HCT116 (cell line): ENCODE measurements around the gene SP9. TPM values are rescaled to one million over a fixed set of nuclear protein-coding genes. Genes with fewer than 3 reads are reported as not detected.

Experiments used
- ATAC-seq: fragments of 200-7000 bp; cut with Tn5 transposase; 2 replicates; pipeline ENCODE4 v1.9.1; 2020; ENCODE audit warnings: mild to moderate bottlenecking, moderate library complexity
- BruUV-seq: library from RNA; stranded (reverse); fragments of 400-500 nt; replicated peaks from 2 replicates; lab custom pipeline; 2021; lab: Mats Ljungman, UMichigan
- CTCF ChIA-PET: fragments of 300-600 bp; sonication (Branson Sonifier 250); formaldehyde crosslinking; loops from one replicate; lab custom pipeline; 2021; ENCODE audit warnings: antibody characterized with exemption; lab: Charles Lee
- POLR2A ChIA-PET: fragments of 300-600, 350-600 bp; sonication (Branson Sonifier 250); formaldehyde crosslinking; loops from one replicate; lab custom pipeline; 2021; ENCODE audit warnings: antibody characterized with exemption; lab: Charles Lee
- RAD21 ChIA-PET, 2 experiments: fragments of 300-600 bp; sonication (Branson Sonifier 250); formaldehyde crosslinking; loops; one replicate each; lab custom pipeline; 2023; ENCODE audit warnings: low total read pairs in 2 of 2; ENCODE audit not compliant: uncharacterized antibody in 2 of 2, unreplicated experiment in 2 of 2, low non-redundant PET in 1 of 2; lab: Charles Lee
- DNase-seq: peaks from one replicate; pipeline ENCODE4 v3.0.0-alpha.2; 2010; ENCODE audit warnings: low read depth, low spot score
- H2AFZ ChIP-seq: fragments of 200-600 bp; shearing (Covaris generic), sonication (generic); 2 replicates; pipeline ENCODE4 v1.6.1; 2017; ENCODE audit warnings: low read depth, mixed run types, mixed read lengths, antibody characterized with exemption, low read length; ENCODE audit not compliant: poor library complexity, severe bottlenecking
- H3K27ac ChIP-seq: 2 replicates; pipeline ENCODE4 v1.5.1; 2012; ENCODE audit warnings: low read depth, low read length
- H3K27me3 ChIP-seq: fragments of 200-600 bp; sonication (generic); 2 replicates; pipeline ENCODE4 v1.6.1; 2016; ENCODE audit warnings: mixed run types, low read length, mixed read lengths; ENCODE audit not compliant: insufficient read depth
- H3K36me3 ChIP-seq, 2 experiments: fragments of 200-500 bp in 1 of 2; fragments of 200-600 bp in 1 of 2; sonication (Bioruptor generic) in 1 of 2; sonication (generic) in 1 of 2; 2 replicates each; pipeline versions ENCODE4 v1.5.1 to v1.6.1; 2014 to 2016; ENCODE audit warnings: low read length in 2 of 2, inconsistent platforms in 1 of 2, mixed read lengths in 1 of 2, mixed run types in 1 of 2; ENCODE audit not compliant: insufficient read depth in 2 of 2, control insufficient read depth in 1 of 2
- H3K4me1 ChIP-seq, 2 experiments: fragments of 200-600 bp in 1 of 2; sonication (generic) in 1 of 2; 2 replicates each; pipeline versions ENCODE4 v1.5.1 to v1.6.1; 2012 to 2017; ENCODE audit warnings: low read length in 2 of 2, inconsistent platforms in 1 of 2, mild to moderate bottlenecking in 1 of 2, mixed read lengths in 1 of 2, mixed run types in 1 of 2, moderate library complexity in 1 of 2; ENCODE audit not compliant: insufficient read depth in 2 of 2, control insufficient read depth in 1 of 2
- H3K4me2 ChIP-seq: fragments of 200-600 bp; sonication (generic); 2 replicates; pipeline ENCODE4 v1.6.1; 2017; ENCODE audit warnings: mixed run types, low read length, mixed read lengths
- H3K4me3 ChIP-seq, 2 experiments: fragments of 200-600 bp in 1 of 2; sonication (generic) in 1 of 2; replicated peaks in 1 of 2; 2 replicates each; pipeline ENCODE4 v1.5.1; 2011 to 2016; ENCODE audit warnings: low read length in 2 of 2, control low read depth in 1 of 2, low read depth in 1 of 2, mild to moderate bottlenecking in 1 of 2, mixed read lengths in 1 of 2, mixed run types in 1 of 2
- H3K79me2 ChIP-seq: fragments of 200-600 bp; sonication (generic); 2 replicates; pipeline ENCODE4 v1.6.1; 2017; ENCODE audit warnings: mild to moderate bottlenecking, mixed run types, low read length, moderate library complexity, mixed read lengths; ENCODE audit not compliant: insufficient read depth
- H3K9ac ChIP-seq: fragments of 200-600 bp; sonication (generic); 2 replicates; pipeline ENCODE4 v1.6.1; 2016; ENCODE audit warnings: low read length, mixed read lengths
- H3K9me2 ChIP-seq: fragments of 200-600 bp; sonication (generic), shearing (Covaris generic); 2 replicates; pipeline ENCODE4 v1.6.1; 2017; ENCODE audit warnings: mixed run types, mild to moderate bottlenecking, moderate library complexity; ENCODE audit not compliant: insufficient read depth
- H3K9me3 ChIP-seq, 2 experiments: fragments of 200-500 bp in 1 of 2; fragments of 200-600 bp in 1 of 2; sonication (Bioruptor generic) in 1 of 2; sonication (generic) in 1 of 2; 2 replicates each; pipeline ENCODE4 v1.6.1; 2014 to 2017; ENCODE audit warnings: low read length in 2 of 2, mixed read lengths in 2 of 2, inconsistent platforms in 1 of 2, low read depth in 1 of 2, mild to moderate bottlenecking in 1 of 2, mixed run types in 1 of 2, moderate library complexity in 1 of 2; ENCODE audit not compliant: control insufficient read depth in 1 of 2, insufficient read depth in 1 of 2
- H4K20me1 ChIP-seq: fragments of 200-600 bp; sonication (generic), shearing (Covaris generic); 2 replicates; pipeline ENCODE4 v1.6.1; 2017; ENCODE audit warnings: mixed run types, mild to moderate bottlenecking, moderate library complexity; ENCODE audit not compliant: insufficient read depth
- CBX3 ChIP-seq: IDR thresholded peaks from 2 replicates; pipeline ENCODE4 v1.6.1; 2012; ENCODE audit warnings: low read depth
- CEBPB ChIP-seq: IDR thresholded peaks from 2 replicates; pipeline ENCODE4 v1.6.1; 2012; ENCODE audit warnings: low read depth
- ELF1 ChIP-seq: IDR thresholded peaks from 2 replicates; pipeline ENCODE4 v1.6.1; 2012; ENCODE audit warnings: low read depth, borderline replicate concordance
- EZH2 ChIP-seq: fragments of 200-600 bp; sonication (generic); IDR thresholded peaks from 2 replicates; pipeline ENCODE4 v1.6.1; 2017; ENCODE audit warnings: antibody characterized with exemption, mixed run types
- FOSL1 ChIP-seq: IDR thresholded peaks from 2 replicates; pipeline ENCODE4 v1.6.1; 2012; ENCODE audit warnings: low read depth
- POLR2AphosphoS5 ChIP-seq: IDR thresholded peaks from 2 replicates; pipeline ENCODE4 v1.6.1; 2011; ENCODE audit warnings: mild to moderate bottlenecking, low read depth, low read length, moderate library complexity
- RAD21 ChIP-seq: IDR thresholded peaks from 2 replicates; pipeline ENCODE4 v1.6.1; 2012; ENCODE audit warnings: low read depth, mild to moderate bottlenecking
- SP1 ChIP-seq: IDR thresholded peaks from 2 replicates; pipeline ENCODE4 v1.6.1; 2012; ENCODE audit warnings: low read depth
- SRF ChIP-seq: IDR thresholded peaks from 2 replicates; pipeline ENCODE4 v1.6.1; 2012; ENCODE audit warnings: low read depth
- TCF7L2 ChIP-seq: IDR thresholded peaks from 2 replicates; pipeline ENCODE4 v1.7.0; 2011; ENCODE audit warnings: borderline replicate concordance, inconsistent platforms; ENCODE audit not compliant: insufficient read depth, insufficient read length; ENCODE audit errors: extremely low read depth
- intact Hi-C: fragments of 100-400 bp; cut with micrococcal nuclease; formaldehyde crosslinking; loops from 2 replicates; pipeline ENCODE4 v1.10.0; 2022
- total RNA-seq: library from RNA; stranded (reverse); gene quantifications from one replicate; pipeline ENCODE4 v1.2.1, GENCODE V29; 2021; ENCODE audit not compliant: unreplicated experiment
- TF ChIP-seq, protein P1 (sequence below), 3 experiments: fragments of 200-600 bp in 1 of 3; sonication (generic) in 1 of 3; IDR thresholded peaks in 2 of 3; conservative IDR thresholded peaks in 1 of 3; 2 replicates each; pipeline ENCODE4 v1.5.1; 2012 to 2017; ENCODE audit warnings: low read depth in 2 of 3, low read length in 2 of 3, antibody characterized with exemption in 1 of 3, borderline replicate concordance in 1 of 3, control low read depth in 1 of 3, mild to moderate bottlenecking in 1 of 3, mixed read lengths in 1 of 3, mixed run types in 1 of 3, moderate library complexity in 1 of 3; ENCODE audit not compliant: insufficient read depth in 1 of 3
- TF ChIP-seq, protein P2 (sequence below): IDR thresholded peaks from 2 replicates; pipeline ENCODE4 v1.6.1; 2012; ENCODE audit warnings: low read depth
- TF ChIP-seq, protein P3 (sequence below): IDR thresholded peaks from 2 replicates; pipeline ENCODE4 v1.6.1; 2011; ENCODE audit warnings: mild to moderate bottlenecking, low read length, moderate library complexity; ENCODE audit not compliant: insufficient replicate concordance; ENCODE audit errors: extremely low read depth

The SP9 gene
- total RNA-seq, 1 experiment from 2014 or later, result 0.69 TPM

DNA sequence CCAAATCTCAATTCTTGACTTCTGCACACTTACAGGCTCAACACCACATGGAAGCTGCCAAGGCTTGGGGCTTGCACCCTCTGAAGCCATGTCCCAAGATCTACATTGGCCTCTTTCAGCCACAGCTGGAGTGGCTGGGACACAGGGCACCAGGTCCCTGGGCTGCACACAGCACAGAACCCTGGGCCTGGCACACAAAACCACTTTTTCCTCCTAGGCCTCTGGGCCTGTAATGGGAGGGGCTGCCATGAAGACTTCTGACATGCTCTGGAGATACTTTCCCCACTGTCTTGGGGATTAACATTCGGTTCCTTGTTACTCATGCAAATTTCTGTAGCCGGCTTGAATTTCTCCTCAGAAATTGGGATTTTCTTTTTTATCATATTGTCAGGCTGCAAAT is 29.9 kb downstream of the SP9 start:
- ATAC-seq (no peak), DNase-seq (no peak)
- Histone ChIP-seq H3K4me1 (no peaks in the 10 kb centered on the region), H3K27ac (no peak overlapping the region), H3K4me3 (no peak overlapping the region), H3K4me2 (no peak overlapping the region), H3K27me3 (no peaks in the 10 kb centered on the region), H4K20me1 (no peaks in the 10 kb centered on the region), H2AFZ (no peak overlapping the region), H3K9me3 (no peaks in the 10 kb centered on the region), H3K36me3 (no peaks in the 10 kb centered on the region), H3K79me2 (no peaks in the 10 kb centered on the region), H3K9ac (no peak overlapping the region), H3K9me2 (no peaks in the 10 kb centered on the region)
- POLR2A ChIA-PET, result no interaction called here
- TF ChIP-seq POLR2AphosphoS5 (no peak), EZH2 (no peak), SRF (no peak), SP1 (no peak), TCF7L2 (no peak)
- TF ChIP-seq, protein P1, sequence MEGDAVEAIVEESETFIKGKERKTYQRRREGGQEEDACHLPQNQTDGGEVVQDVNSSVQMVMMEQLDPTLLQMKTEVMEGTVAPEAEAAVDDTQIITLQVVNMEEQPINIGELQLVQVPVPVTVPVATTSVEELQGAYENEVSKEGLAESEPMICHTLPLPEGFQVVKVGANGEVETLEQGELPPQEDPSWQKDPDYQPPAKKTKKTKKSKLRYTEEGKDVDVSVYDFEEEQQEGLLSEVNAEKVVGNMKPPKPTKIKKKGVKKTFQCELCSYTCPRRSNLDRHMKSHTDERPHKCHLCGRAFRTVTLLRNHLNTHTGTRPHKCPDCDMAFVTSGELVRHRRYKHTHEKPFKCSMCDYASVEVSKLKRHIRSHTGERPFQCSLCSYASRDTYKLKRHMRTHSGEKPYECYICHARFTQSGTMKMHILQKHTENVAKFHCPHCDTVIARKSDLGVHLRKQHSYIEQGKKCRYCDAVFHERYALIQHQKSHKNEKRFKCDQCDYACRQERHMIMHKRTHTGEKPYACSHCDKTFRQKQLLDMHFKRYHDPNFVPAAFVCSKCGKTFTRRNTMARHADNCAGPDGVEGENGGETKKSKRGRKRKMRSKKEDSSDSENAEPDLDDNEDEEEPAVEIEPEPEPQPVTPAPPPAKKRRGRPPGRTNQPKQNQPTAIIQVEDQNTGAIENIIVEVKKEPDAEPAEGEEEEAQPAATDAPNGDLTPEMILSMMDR (IDR thresholded peaks at IDR 0.05 in 2 of 3, conservative IDR thresholded peaks at IDR 0.05 in 1 of 3; ENCODE audit: borderline replicate concordance in 1 of 3, insufficient read depth in 1 of 3, low read depth in 2 of 3, low read length in 2 of 3), result no peak
- RAD21 ChIA-PET, result no interaction called here
- intact Hi-C loops, result no loop called here
- CTCF ChIA-PET, result no interaction called here
- BruUV-seq, result no TSS peak

DNA sequence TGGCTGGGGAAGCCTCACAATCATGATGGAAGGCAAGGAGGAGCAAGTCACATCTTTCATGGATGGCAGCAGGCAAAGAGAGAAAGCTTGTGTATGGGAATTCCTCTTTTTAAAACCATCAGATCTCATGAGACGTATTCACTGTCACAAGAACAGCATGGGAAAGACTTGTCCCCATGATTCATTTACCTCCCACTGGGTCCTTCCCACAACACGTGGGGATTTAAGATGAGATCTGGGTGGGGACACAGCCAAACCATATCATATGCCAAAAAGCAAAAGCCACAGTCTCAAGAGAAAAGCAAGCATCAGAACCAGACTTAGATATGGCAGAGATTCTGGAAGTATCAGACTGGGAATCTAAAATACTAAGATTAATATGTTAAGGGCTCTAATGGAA is 30.8 kb downstream of the SP9 start:
- Histone ChIP-seq H2AFZ (no peak overlapping the region), H3K4me1 (no peaks in the 10 kb centered on the region), H3K4me3 (no peak overlapping the region), H3K27ac (no peak overlapping the region), H3K36me3 (no peaks in the 10 kb centered on the region), H4K20me1 (no peaks in the 10 kb centered on the region), H3K9me2 (no peaks in the 10 kb centered on the region), H3K27me3 (no peaks in the 10 kb centered on the region), H3K9me3 (no peaks in the 10 kb centered on the region), H3K79me2 (no peaks in the 10 kb centered on the region), H3K4me2 (no peak overlapping the region), H3K9ac (no peak overlapping the region)
- DNase-seq (no peak), ATAC-seq (no peak)
- BruUV-seq, result no TSS peak
- intact Hi-C loops, result no loop called here
- POLR2A ChIA-PET, result no interaction called here
- CTCF ChIA-PET, result no interaction called here
- RAD21 ChIA-PET, result no interaction called here
- TF ChIP-seq, protein P2, sequence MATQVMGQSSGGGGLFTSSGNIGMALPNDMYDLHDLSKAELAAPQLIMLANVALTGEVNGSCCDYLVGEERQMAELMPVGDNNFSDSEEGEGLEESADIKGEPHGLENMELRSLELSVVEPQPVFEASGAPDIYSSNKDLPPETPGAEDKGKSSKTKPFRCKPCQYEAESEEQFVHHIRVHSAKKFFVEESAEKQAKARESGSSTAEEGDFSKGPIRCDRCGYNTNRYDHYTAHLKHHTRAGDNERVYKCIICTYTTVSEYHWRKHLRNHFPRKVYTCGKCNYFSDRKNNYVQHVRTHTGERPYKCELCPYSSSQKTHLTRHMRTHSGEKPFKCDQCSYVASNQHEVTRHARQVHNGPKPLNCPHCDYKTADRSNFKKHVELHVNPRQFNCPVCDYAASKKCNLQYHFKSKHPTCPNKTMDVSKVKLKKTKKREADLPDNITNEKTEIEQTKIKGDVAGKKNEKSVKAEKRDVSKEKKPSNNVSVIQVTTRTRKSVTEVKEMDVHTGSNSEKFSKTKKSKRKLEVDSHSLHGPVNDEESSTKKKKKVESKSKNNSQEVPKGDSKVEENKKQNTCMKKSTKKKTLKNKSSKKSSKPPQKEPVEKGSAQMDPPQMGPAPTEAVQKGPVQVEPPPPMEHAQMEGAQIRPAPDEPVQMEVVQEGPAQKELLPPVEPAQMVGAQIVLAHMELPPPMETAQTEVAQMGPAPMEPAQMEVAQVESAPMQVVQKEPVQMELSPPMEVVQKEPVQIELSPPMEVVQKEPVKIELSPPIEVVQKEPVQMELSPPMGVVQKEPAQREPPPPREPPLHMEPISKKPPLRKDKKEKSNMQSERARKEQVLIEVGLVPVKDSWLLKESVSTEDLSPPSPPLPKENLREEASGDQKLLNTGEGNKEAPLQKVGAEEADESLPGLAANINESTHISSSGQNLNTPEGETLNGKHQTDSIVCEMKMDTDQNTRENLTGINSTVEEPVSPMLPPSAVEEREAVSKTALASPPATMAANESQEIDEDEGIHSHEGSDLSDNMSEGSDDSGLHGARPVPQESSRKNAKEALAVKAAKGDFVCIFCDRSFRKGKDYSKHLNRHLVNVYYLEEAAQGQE, result no peak
- TF ChIP-seq, protein P3, sequence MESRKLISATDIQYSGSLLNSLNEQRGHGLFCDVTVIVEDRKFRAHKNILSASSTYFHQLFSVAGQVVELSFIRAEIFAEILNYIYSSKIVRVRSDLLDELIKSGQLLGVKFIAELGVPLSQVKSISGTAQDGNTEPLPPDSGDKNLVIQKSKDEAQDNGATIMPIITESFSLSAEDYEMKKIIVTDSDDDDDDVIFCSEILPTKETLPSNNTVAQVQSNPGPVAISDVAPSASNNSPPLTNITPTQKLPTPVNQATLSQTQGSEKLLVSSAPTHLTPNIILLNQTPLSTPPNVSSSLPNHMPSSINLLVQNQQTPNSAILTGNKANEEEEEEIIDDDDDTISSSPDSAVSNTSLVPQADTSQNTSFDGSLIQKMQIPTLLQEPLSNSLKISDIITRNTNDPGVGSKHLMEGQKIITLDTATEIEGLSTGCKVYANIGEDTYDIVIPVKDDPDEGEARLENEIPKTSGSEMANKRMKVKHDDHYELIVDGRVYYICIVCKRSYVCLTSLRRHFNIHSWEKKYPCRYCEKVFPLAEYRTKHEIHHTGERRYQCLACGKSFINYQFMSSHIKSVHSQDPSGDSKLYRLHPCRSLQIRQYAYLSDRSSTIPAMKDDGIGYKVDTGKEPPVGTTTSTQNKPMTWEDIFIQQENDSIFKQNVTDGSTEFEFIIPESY, result no peak
- TF ChIP-seq RAD21, result no peak
- no peak for TF ChIP-seq ELF1
- TF ChIP-seq EZH2, result no peak
- no peak for TF ChIP-seq POLR2AphosphoS5
- no peak for TF ChIP-seq FOSL1
- no peak for TF ChIP-seq CEBPB
- TF ChIP-seq CBX3, result no peak
